Tibial nerve (tissue), 4 donors: ENCODE measurements around the gene MOCOS. TPM values are rescaled to one million over a fixed set of nuclear protein-coding genes. Genes with fewer than 3 reads are reported as not detected.

ENCODE experiments used
- DNase-seq, 2 donors: peaks; one replicate each; pipeline ENCODE4 v3.0.0-alpha.2; 2019; ENCODE audit warnings: low spot score in 2 of 2
- H3K27ac ChIP-seq, 4 donors: fragments of 200-600 bp; sonication (generic) in 3 of 4; one replicate each; pipeline ENCODE4 v1.5.1; 2017 to 2019; ENCODE audit warnings: mild to moderate bottlenecking in 1 of 4
- H3K27me3 ChIP-seq, 2 donors: fragments of 200-600 bp; sonication (generic) in 1 of 2; one replicate each; pipeline versions ENCODE4 v1.5.1 to v1.6.0; 2017 to 2019
- H3K36me3 ChIP-seq, 3 donors: fragments of 200-600 bp; sonication (generic); one replicate each; pipeline ENCODE4 v1.5.1; 2018 to 2019
- H3K4me1 ChIP-seq, 4 donors: fragments of 200-600 bp; sonication (generic) in 3 of 4; one replicate each; pipeline ENCODE4 v1.5.1; 2017 to 2019
- H3K4me3 ChIP-seq, 4 donors: fragments of 200-600 bp; sonication (generic) in 3 of 4; one replicate each; pipeline ENCODE4 v1.5.1; 2017 to 2019; ENCODE audit warnings: mild to moderate bottlenecking in 1 of 4, moderate library complexity in 1 of 4
- H3K9me3 ChIP-seq, 4 donors: fragments of 200-600 bp; sonication (generic) in 3 of 4; one replicate each; pipeline ENCODE4 v1.5.1; 2017 to 2019
- CTCF ChIP-seq, 5 experiments: fragments of 200-600 bp in 3 of 5; fragments of 450-650 bp in 2 of 5; sonication (generic) in 3 of 5; IDR thresholded peaks; one replicate each; pipeline ENCODE4 v1.5.1; 2016 to 2019; ENCODE audit warnings: antibody characterized with exemption in 5 of 5, mild to moderate bottlenecking in 3 of 5, moderate library complexity in 2 of 5
- EP300 ChIP-seq, 2 donors: sonication (generic); formaldehyde crosslinking; IDR thresholded peaks; one replicate each; pipeline ENCODE4 v1.6.1; 2017; ENCODE audit warnings: antibody characterized with exemption in 2 of 2, mild to moderate bottlenecking in 1 of 2
- POLR2A ChIP-seq, 2 donors: fragments of 450-650 bp; IDR thresholded peaks; one replicate each; pipeline ENCODE4 v1.6.1; 2017; ENCODE audit warnings: antibody characterized with exemption in 2 of 2, mild to moderate bottlenecking in 2 of 2, moderate library complexity in 2 of 2
- WGBS, 2 donors: methylation state at CpG; one replicate each; pipeline ENCODE4 v1.1.5; 2018; 5-methylcytosine and 5-hydroxymethylcytosine counted together
- total RNA-seq, 4 donors: library from RNA; depleted of rRNA; stranded (reverse); fragments of >200 nt; gene quantifications; one replicate each; pipeline ENCODE4 v1.1.0, GENCODE V29; 2016

The MOCOS gene
- total RNA-seq, 4 donors from 2014 or later, result 6.9 to 10.2 (median 8.9) TPM

- H3K27ac ChIP-seq, result peak overlapping the region in 3 of 4 donors; percentile 19 to 73 (median 67)
Observed at GRCh38 chr18:36298126-36298741, 110.9 kb downstream of the MOCOS start.

GRCh38 chr18:36299015-36299414 is 111.7 kb downstream of the MOCOS start:
- Histone ChIP-seq H3K27me3 (peaks cover 0 to 13% of the 10 kb centered on the region in 2 donors), H3K27ac (no peak overlapping the region), H3K4me1 (peaks cover 0 to 24% (median 12%) of the 10 kb centered on the region in 4 donors), H3K4me3 (no peak overlapping the region), H3K9me3 (no peaks in the 10 kb centered on the region), H3K36me3 (no peaks in the 10 kb centered on the region)
- TF ChIP-seq EP300 (IDR thresholded peaks at IDR 0.05) (no peak), POLR2A (IDR thresholded peaks at IDR 0.05) (no peak), CTCF (IDR thresholded peaks at IDR 0.05) (no peak)
- DNase-seq, result no peak
- WGBS, 2 donors, result 62 to 75% methylated on average over 6 of the region's 6 CpGs

More at GRCh38 chr18:36298126-36298741, 110.9 kb downstream of the MOCOS start:
- H3K27me3 ChIP-seq, result peaks cover 0 to 13% of the 10 kb centered on the region in 2 donors
- no peak for DNase-seq
- H3K4me3 ChIP-seq, result peak overlapping the region; percentile 54 to 67 (median 64)
- H3K36me3 ChIP-seq, result no peaks in the 10 kb centered on the region
- no peaks in the 10 kb centered on the region for H3K9me3 ChIP-seq
- H3K4me1 ChIP-seq, result peaks cover 0 to 24% (median 12%) of the 10 kb centered on the region in 4 donors
- no peak for TF ChIP-seq CTCF (IDR thresholded peaks at IDR 0.05)
- TF ChIP-seq EP300 (IDR thresholded peaks at IDR 0.05), result no peak
- no peak for TF ChIP-seq POLR2A (IDR thresholded peaks at IDR 0.05)
- 3 to 10% methylated on average over 10 to 61 of the region's 67 CpGs for whole genome bisulfite sequencing, 2 donors

GRCh38 chr18:36300211-36300610 is 112.9 kb downstream of the MOCOS start:
- Histone ChIP-seq H3K27ac (no peak overlapping the region), H3K9me3 (no peaks in the 10 kb centered on the region), H3K36me3 (no peaks in the 10 kb centered on the region), H3K4me1 (peaks cover 0 to 24% (median 12%) of the 10 kb centered on the region in 4 donors), H3K4me3 (no peak overlapping the region), H3K27me3 (peaks cover 0 to 13% of the 10 kb centered on the region in 2 donors)
- WGBS, 2 donors, result 91 to 94% methylated on average over 6 of the region's 6 CpGs
- no peak for TF ChIP-seq EP300 (IDR thresholded peaks at IDR 0.05)
- TF ChIP-seq CTCF (IDR thresholded peaks at IDR 0.05), result no peak
- no peak for TF ChIP-seq POLR2A (IDR thresholded peaks at IDR 0.05)
- DNase-seq, result no peak

GRCh38 chr18:36301884-36302283 is 114.6 kb downstream of the MOCOS start:
- 87 to 92% methylated on average over 5 of the region's 5 CpGs for WGBS, 2 donors
- H3K27me3 ChIP-seq, result peaks cover 0 to 13% of the 10 kb centered on the region in 2 donors
- DNase-seq, result no peak
- no peak overlapping the region for H3K27ac ChIP-seq
- H3K4me1 ChIP-seq, result peaks cover 0 to 13% (median 11%) of the 10 kb centered on the region in 4 donors
- no peaks in the 10 kb centered on the region for H3K9me3 ChIP-seq
- TF ChIP-seq EP300 (IDR thresholded peaks at IDR 0.05), result no peak
- TF ChIP-seq CTCF (IDR thresholded peaks at IDR 0.05), result no peak
- TF ChIP-seq POLR2A (IDR thresholded peaks at IDR 0.05), result no peak
- H3K4me3 ChIP-seq, result no peak overlapping the region
- H3K36me3 ChIP-seq, result no peaks in the 10 kb centered on the region

- Histone ChIP-seq H3K4me1 (peaks cover 0 to 11% (median 9%) of the 10 kb centered on the region in 4 donors), H3K4me3 (no peak overlapping the region), H3K27ac (no peak overlapping the region), H3K36me3 (no peaks in the 10 kb centered on the region), H3K9me3 (no peaks in the 10 kb centered on the region), H3K27me3 (peaks cover 0 to 13% of the 10 kb centered on the region in 2 donors)
- WGBS, 2 donors, result 87 to 94% methylated on average over 2 of the region's 2 CpGs
- TF ChIP-seq EP300 (IDR thresholded peaks at IDR 0.05), result no peak
- no peak for TF ChIP-seq CTCF (IDR thresholded peaks at IDR 0.05)
- no peak for DNase-seq
Observed at GRCh38 chr18:36302676-36303075, 115.4 kb downstream of the MOCOS start.
